ENCODE results near the gene NUDT4B. TPM values are rescaled to one million over a fixed set of nuclear protein-coding genes. Genes with fewer than 3 reads are reported as not detected.
"Not testable (repeated sequence)": the region's sequence is repeated elsewhere in the genome, so short reads cannot be mapped to it uniquely, and the experiment has no call there.

NUDT4B gene
- 1 to 10 TPM in 1 of 3 donors, under 1 TPM in 1, not detected in 1; 0.96 to 1.5 TPM for total RNA-seq

DNA sequence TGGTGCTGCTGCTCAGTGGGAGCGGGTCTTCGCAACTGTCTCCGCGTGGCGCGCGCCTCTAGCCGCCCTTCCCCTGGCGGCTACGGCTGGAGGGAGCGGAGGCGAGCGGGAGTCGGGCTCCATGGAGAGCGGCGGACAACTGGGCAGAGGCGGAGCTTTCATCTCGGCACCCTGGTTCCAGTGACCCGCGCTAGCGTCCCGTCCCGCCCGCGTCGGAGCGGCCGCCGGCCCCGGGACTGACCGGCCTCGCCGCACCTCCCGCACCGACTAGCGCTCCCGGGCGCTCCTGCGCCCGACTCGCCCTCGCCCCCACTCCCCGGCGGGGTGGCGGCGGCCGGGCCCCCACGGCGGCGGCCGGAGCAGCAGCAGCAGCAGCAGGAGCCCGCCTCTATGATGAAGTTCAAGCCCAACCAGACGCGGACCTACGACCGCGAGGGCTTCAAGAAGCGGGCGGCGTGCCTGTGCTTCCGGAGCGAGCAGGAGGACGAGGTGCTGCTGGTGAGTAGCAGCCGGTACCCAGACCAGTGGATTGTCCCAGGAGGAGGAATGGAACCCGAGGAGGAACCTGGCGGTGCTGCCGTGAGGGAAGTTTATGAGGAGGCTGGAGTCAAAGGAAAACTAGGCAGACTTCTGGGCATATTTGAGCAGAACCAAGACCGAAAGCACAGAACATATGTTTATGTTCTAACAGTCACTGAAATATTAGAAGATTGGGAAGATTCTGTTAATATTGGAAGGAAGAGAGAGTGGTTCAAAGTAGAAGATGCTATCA, at the start of gene NUDT4B:
NUDT4B (plus strand) TSS at position 212 of the 772 bp plus-strand sequence; CDS start at position 391, 179 bp downstream.
- ATAC-seq: peak; percentile 78 to 80
- not testable (repeated sequence) for H3K4me3 Mint-ChIP-seq; H3K36me3 Mint-ChIP-seq (ENCODE audit: insufficient read depth); DNase-seq; H3K9me3 Mint-ChIP-seq; H3K4me1 Mint-ChIP-seq (ENCODE audit: low read depth); H3K27me3 Mint-ChIP-seq (ENCODE audit: low read depth)

GRCh38 chr1:148699357-148699756, 49.2 kb upstream of the NUDT4B start:
- H3K27me3 Mint-ChIP-seq (ENCODE audit: low read depth); DNase-seq; H3K4me1 Mint-ChIP-seq (ENCODE audit: low read depth); H3K4me3 Mint-ChIP-seq; H3K36me3 Mint-ChIP-seq (ENCODE audit: insufficient read depth); H3K9me3 Mint-ChIP-seq: not testable (repeated sequence)
- ATAC-seq: peak; percentile 76 to 85

GRCh38 chr1:148702242-148702641, 46.3 kb upstream of the NUDT4B start:
- H3K4me3 Mint-ChIP-seq; ATAC-seq; H3K9me3 Mint-ChIP-seq; DNase-seq; H3K27me3 Mint-ChIP-seq (ENCODE audit: low read depth); H3K4me1 Mint-ChIP-seq (ENCODE audit: low read depth); H3K36me3 Mint-ChIP-seq (ENCODE audit: insufficient read depth): not testable (repeated sequence)

DNA sequence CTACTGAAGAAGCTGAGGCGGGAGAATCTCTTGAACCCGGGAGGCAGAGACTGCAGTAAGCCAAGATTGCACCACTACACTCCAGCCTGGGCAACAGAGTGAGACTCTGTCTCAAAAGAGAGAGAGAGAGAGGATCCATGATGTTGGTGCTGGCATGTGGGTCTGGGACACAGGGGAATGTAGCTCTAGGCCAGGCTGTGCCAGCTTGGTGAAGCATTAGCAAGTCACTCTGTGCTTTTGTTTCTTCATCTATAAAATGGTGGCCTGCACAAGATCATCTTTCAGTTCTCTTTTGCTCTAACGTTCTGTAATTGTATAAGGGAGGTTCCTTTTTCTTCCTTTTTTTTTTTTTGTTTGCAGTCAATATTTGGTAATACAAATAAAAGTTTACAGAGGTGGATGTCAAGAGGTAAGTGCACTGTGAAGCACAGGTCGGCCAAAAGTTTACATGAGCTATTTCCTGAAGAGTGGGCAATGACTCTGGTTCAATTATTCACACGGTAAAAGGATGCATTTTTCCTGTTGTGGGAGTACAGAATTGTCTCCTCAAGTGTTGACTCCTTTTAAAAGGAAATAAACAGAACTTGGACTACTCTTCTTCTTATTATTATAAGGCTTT, 44.5 kb upstream of the NUDT4B start:
- ATAC-seq; DNase-seq; H3K27me3 Mint-ChIP-seq (ENCODE audit: low read depth); H3K4me3 Mint-ChIP-seq; H3K36me3 Mint-ChIP-seq (ENCODE audit: insufficient read depth); H3K9me3 Mint-ChIP-seq; H3K4me1 Mint-ChIP-seq (ENCODE audit: low read depth): not testable (repeated sequence)

DNA sequence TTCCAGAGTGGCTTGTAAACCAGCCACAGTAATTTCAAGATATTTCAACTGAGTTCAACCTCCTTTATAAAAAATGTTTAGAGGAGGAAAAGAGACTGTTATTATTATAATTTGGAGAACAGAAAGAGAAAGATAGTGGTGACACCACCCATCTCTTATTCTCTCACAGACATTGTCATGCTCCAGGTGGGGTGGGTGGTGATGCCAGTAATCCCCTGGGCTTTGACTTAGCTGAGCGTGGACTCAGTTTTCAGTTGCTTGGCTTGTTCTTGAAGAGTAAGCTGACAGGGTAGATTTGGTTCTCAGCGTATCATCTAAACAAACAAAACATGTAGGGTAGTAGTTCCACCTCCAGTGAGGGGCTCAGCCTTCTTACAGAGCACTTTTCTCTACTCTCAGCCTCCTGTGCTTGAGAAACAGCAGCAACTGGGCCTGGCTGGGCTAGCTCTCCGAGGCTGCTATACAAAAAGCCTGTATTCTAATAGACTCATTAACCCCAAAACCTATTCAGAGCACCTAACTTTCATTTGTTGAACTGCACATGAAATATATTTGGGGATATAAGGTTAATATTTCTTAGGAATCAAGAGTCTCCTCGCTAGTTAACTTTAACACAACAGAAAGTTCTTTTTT, 43.1 kb upstream of the NUDT4B start:
- H3K9me3 Mint-ChIP-seq; H3K4me3 Mint-ChIP-seq; DNase-seq; H3K4me1 Mint-ChIP-seq (ENCODE audit: low read depth); H3K36me3 Mint-ChIP-seq (ENCODE audit: insufficient read depth); H3K27me3 Mint-ChIP-seq (ENCODE audit: low read depth); ATAC-seq: not testable (repeated sequence)

DNA sequence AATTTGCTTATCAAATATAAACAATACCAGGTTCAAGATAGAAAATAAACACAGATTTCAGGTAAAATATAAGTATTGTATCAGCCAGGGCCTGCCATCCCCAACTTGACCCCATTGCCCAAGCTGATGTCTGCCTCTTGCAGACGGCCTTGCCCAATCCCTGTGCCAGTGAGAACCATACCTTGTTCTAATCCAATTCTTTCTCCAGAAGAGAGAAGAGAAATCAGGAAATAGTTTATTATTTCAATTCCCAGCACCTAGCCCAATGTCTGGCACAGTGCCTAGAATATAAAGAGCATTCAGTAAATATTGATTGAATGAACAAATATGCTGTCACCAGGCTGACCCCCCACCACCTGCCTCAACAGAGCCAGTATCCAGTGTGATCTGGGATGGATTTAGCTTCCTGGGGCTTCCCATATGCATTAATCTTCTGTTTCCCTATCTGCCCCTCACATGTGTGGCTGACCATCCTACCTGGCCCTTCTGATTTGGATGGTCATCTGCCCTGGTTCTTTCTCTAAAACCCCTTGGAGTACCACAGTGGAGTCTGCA, 39.7 kb upstream of the NUDT4B start:
- not testable (repeated sequence) for H3K27me3 Mint-ChIP-seq (ENCODE audit: low read depth); DNase-seq; H3K4me1 Mint-ChIP-seq (ENCODE audit: low read depth); H3K4me3 Mint-ChIP-seq; ATAC-seq; H3K36me3 Mint-ChIP-seq (ENCODE audit: insufficient read depth); H3K9me3 Mint-ChIP-seq

GRCh38 chr1:148710772-148711523, 37.6 kb upstream of the NUDT4B start:
- not testable (repeated sequence) for H3K36me3 Mint-ChIP-seq (ENCODE audit: insufficient read depth); ATAC-seq

DNA sequence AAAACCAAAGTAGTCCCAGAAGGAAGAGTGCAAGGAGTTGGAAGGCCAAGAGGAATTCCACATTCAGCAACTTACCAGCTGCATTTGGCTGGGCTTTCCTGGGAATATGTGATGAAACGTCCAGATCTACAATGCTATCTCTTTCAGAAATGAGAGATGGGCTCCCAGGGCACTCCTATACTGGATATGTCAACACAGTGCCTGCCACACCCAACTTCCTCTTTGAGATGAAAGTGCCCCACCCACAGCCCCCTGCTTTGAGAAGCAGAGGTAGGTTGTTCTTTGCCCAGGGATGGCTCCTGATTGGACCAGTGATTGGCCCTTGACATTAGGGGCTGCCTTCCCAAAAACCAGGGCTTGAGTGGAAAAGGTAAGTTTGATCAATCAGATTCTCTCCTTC, 36.2 kb upstream of the NUDT4B start:
- not testable (repeated sequence) for H3K4me3 Mint-ChIP-seq; H3K9me3 Mint-ChIP-seq; H3K27me3 Mint-ChIP-seq (ENCODE audit: low read depth); H3K36me3 Mint-ChIP-seq (ENCODE audit: insufficient read depth); ATAC-seq; H3K4me1 Mint-ChIP-seq (ENCODE audit: low read depth); DNase-seq

More at GRCh38 chr1:148710772-148711523, 37.6 kb upstream of the NUDT4B start:
- H3K4me3 Mint-ChIP-seq; DNase-seq; H3K4me1 Mint-ChIP-seq (ENCODE audit: low read depth); H3K9me3 Mint-ChIP-seq; H3K27me3 Mint-ChIP-seq (ENCODE audit: low read depth): not testable (repeated sequence)

DNA sequence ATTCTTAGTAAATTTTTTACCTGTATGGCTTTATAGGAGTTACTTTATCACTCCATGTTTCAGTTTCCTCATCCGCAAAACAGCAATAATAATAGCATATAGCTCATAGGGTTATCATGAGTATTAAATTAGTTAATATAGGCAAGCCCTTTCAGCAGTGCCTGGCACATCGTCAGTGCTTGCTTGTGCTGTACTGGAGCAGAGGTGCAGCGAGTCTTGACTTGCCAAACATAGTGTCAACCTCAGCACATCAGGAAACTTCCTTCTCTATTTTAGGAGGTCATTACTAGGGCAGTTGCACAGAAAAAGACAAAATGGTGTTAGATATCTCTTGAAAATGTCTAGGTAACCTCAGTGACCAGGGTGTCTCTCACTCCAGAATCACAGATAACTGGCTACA, 33.1 kb upstream of the NUDT4B start:
- H3K36me3 Mint-ChIP-seq (ENCODE audit: insufficient read depth); H3K27me3 Mint-ChIP-seq (ENCODE audit: low read depth); H3K4me3 Mint-ChIP-seq; H3K4me1 Mint-ChIP-seq (ENCODE audit: low read depth); H3K9me3 Mint-ChIP-seq; DNase-seq; ATAC-seq: not testable (repeated sequence)

DNA sequence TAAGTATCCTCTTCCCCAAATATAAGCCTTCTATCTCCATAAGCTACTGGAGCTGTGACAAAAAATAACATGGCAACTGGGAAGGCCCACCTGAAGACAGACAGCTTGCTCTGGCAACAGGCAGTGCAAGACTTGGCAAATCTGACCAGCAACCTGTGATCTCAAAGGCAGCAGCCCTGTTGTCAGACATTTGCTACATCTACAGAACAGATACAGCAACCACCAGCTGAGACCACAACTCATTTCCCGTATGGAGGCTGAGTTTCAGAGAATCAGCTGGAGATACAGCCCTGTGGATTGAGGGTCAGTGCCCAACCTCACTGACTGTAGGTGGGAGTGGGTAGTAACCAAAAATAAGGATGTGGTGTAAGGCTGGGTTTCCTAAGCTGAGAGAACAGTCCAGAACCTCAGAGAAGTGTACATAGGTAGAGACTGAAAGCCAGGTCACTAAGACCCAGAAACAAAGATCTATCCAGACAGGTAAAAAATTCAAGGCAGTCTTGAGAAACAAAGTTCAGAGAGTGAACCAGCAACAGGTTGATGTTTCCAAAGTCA, 31.5 kb upstream of the NUDT4B start:
- H3K36me3 Mint-ChIP-seq (ENCODE audit: insufficient read depth); H3K4me3 Mint-ChIP-seq; DNase-seq; H3K4me1 Mint-ChIP-seq (ENCODE audit: low read depth); H3K27me3 Mint-ChIP-seq (ENCODE audit: low read depth); H3K9me3 Mint-ChIP-seq: not testable (repeated sequence)
- ATAC-seq: peak in 1 of 2 donors; percentile 18

- not testable (repeated sequence) for DNase-seq; ATAC-seq; H3K9me3 Mint-ChIP-seq; H3K4me3 Mint-ChIP-seq; H3K4me1 Mint-ChIP-seq (ENCODE audit: low read depth); H3K27me3 Mint-ChIP-seq (ENCODE audit: low read depth); H3K36me3 Mint-ChIP-seq (ENCODE audit: insufficient read depth)
These were observed 27.7 kb upstream of the NUDT4B start for GRCh38 chr1:148720918-148721317.

DNA sequence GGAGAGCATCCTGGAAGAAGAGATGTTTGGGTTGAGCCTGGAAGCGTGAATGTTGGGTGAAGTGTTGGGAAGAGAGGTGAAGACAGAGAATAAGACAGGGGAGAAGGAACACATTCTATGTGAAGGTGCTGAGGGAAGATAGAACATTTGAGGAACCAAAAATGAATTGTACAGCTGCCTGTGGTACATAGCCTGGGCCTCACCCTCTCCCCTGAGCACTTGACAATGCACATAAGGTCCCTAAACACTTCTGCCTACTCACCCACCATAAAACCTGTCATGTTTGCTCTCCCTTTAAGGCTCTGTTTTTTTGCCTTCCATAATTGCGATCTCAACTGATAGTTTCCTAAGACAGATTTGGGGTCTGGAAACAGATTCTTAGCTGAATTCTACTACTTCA, 25.8 kb upstream of the NUDT4B start:
- H3K4me3 Mint-ChIP-seq; ATAC-seq; H3K9me3 Mint-ChIP-seq; H3K27me3 Mint-ChIP-seq (ENCODE audit: low read depth); DNase-seq; H3K36me3 Mint-ChIP-seq (ENCODE audit: insufficient read depth); H3K4me1 Mint-ChIP-seq (ENCODE audit: low read depth): not testable (repeated sequence)

DNA sequence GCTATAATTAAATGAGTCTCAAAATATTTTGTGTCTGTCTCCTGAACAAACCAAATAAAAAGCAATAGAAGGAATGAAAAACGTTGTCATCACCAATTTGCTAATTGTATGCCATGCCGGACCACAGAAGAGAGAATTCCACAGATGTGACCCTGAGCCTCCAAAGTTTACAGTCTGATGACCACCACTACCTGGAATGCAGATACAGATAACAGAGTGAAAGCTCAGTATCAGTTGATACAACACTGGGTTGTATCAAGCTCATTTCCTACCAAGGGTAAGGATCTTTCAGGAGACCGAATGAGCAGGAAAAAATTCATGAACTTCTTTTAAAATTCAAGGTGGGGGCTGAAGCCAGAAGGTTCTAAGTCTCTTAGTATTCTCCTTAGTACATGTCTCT, 25.1 kb upstream of the NUDT4B start:
- not testable (repeated sequence) for H3K36me3 Mint-ChIP-seq (ENCODE audit: insufficient read depth); H3K4me1 Mint-ChIP-seq (ENCODE audit: low read depth); ATAC-seq; DNase-seq; H3K4me3 Mint-ChIP-seq; H3K27me3 Mint-ChIP-seq (ENCODE audit: low read depth); H3K9me3 Mint-ChIP-seq

GRCh38 chr1:148724872-148725271, 23.7 kb upstream of the NUDT4B start:
- not testable (repeated sequence) for H3K27me3 Mint-ChIP-seq (ENCODE audit: low read depth); H3K9me3 Mint-ChIP-seq; H3K4me3 Mint-ChIP-seq; H3K36me3 Mint-ChIP-seq (ENCODE audit: insufficient read depth); ATAC-seq; DNase-seq; H3K4me1 Mint-ChIP-seq (ENCODE audit: low read depth)

Data from activated T-cell treated with anti-CD3 and anti-CD28 coated beads, Interleukin-2, amount 50 U/mL, for 4 hours (primary cell).